Stimulated activated naive B cell treated with anti-CD40 and anti-IgM and Interleukin-4, amounts not matched to agents 10 μg/mL and 1 μg/mL and 100 μg/mL, for 72 hours (primary cell): ENCODE results near the gene SLC27A1.
"Not testable (repeated sequence)": the region's sequence is repeated elsewhere in the genome, so short reads cannot be mapped to it uniquely, and the experiment has no call there.

Source experiments
- ATAC-seq, 2 donors: fragments of 150-1000 bp; cut with Tn5 transposase; replicated peaks; 2 replicates each; pipeline ENCODE4 v1.10.0; 2021; ENCODE audit warnings: moderate library complexity in 1 of 2
- DNase-seq: peaks from one replicate; pipeline ENCODE4 v3.0.0; 2021
- H3K27ac Mint-ChIP-seq: one replicate; pipeline ENCODE4 v1.8.0; 2022; ENCODE audit warnings: mild to moderate bottlenecking, mixed read lengths
- H3K27me3 Mint-ChIP-seq, 2 donors: one replicate each; pipeline ENCODE4 v1.8.0; 2022; ENCODE audit warnings: mixed read lengths in 2 of 2
- H3K36me3 Mint-ChIP-seq, 2 donors: one replicate each; pipeline ENCODE4 v1.8.0; 2022; ENCODE audit warnings: mixed read lengths in 2 of 2, mild to moderate bottlenecking in 1 of 2
- H3K4me1 Mint-ChIP-seq, 2 donors: one replicate each; pipeline ENCODE4 v1.8.0; 2022; ENCODE audit warnings: mixed read lengths in 2 of 2, mild to moderate bottlenecking in 1 of 2
- H3K4me3 Mint-ChIP-seq, 2 donors: one replicate each; pipeline ENCODE4 v1.8.0; 2022; ENCODE audit warnings: mild to moderate bottlenecking in 2 of 2, mixed read lengths in 2 of 2, moderate library complexity in 1 of 2
- H3K9me3 Mint-ChIP-seq, 2 donors: one replicate each; pipeline ENCODE4 v1.8.0; 2022; ENCODE audit warnings: mixed read lengths in 2 of 2, mild to moderate bottlenecking in 1 of 2

SLC27A1 gene

DNA sequence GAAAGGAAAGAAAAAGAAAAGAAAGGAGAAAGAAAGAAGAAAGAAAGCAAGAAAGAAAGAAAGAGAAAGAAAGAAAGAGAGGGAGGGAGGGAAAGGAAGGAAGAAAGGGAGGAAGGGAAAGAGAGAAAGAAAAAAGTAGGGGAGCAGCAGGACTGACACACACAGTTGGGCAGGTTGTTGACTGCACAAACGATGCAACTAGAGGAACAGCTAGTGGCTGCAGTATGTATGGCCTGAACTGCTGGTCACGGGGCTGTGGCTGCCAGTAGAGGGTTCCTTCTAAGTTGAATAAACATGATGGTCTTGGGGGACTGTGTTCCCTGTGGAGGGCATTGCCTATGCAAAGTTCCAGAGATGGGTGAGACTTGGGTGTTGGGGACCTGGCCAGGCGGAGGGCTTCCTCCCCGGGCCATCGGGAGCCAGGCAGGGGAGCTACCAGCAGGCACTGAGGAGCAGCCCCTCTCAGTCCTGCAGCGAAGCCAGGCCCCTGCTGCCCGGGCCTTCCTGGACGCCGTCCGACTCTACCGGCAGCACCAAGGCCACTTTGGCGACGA is 68.4 kb downstream of the SLC27A1 start:
- peaks cover 37 to 53% of the 10 kb centered on the region in 2 donors for H3K4me1 Mint-ChIP-seq
- peaks cover 58 to 64% of the 10 kb centered on the region in 2 donors for H3K36me3 Mint-ChIP-seq
- H3K4me3 Mint-ChIP-seq, result peak overlapping the region; percentile 73 to 89
- no peaks in the 10 kb centered on the region for H3K27me3 Mint-ChIP-seq
- DNase-seq (no peak), ATAC-seq (peak; percentile 60 to 64)
- peak overlapping the region; percentile 70 for H3K27ac Mint-ChIP-seq
- H3K9me3 Mint-ChIP-seq, result no peaks in the 10 kb centered on the region

DNA sequence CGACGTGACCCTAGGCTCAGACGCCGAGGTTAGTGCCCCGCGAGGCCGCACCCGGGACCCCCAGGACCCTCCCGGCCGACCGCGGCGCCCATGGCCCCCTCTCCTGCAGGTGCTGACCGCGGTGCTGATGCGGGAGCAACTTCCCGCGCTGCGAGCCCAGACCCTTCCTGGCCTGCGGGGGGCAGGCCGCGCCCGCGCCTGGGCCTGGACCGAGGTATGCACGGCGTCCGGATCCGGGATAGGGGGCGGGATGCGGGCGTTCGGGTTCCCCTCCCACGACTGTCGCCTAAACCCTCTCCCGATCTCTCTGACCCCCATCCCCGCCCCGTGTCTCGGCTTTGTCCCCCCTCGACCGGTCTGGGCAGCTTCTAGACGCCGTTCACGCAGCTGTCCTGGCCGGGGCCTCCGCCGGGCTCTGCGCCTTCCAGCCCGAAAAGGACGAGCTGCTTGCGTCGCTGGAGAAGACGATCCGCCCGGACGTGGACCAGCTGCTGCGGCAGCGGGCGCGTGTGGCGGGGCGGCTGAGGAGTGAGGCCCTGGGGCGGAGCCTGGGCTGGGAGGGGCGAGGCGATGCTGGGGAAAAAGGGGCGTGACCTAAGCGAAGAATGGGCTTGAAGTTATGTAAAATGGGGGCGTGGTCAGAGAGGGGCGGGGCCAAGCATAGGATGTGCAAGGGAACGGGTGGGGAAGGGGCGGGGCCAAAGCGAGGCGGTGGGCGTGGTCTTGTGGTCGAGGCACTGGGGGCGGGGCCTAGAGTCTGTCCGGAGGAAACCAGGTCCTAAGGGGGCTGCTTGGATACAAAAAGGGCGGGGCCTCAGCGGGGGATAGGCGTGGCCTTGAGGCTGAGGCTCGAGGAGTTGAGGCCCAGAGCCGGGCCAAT is 69.2 kb downstream of the SLC27A1 start:
- Mint-ChIP-seq H3K4me1 (peaks cover 43 to 60% of the 10 kb centered on the region in 2 donors), H3K27me3 (no peaks in the 10 kb centered on the region), H3K9me3 (no peaks in the 10 kb centered on the region), H3K36me3 (peaks cover 65% of the 10 kb centered on the region in 2 donors), H3K27ac (peak overlapping the region; percentile 95), H3K4me3 (peak overlapping the region; percentile 88 to 89)
- ATAC-seq (peak; percentile 85 to 88), DNase-seq (peak; percentile 95)

DNA sequence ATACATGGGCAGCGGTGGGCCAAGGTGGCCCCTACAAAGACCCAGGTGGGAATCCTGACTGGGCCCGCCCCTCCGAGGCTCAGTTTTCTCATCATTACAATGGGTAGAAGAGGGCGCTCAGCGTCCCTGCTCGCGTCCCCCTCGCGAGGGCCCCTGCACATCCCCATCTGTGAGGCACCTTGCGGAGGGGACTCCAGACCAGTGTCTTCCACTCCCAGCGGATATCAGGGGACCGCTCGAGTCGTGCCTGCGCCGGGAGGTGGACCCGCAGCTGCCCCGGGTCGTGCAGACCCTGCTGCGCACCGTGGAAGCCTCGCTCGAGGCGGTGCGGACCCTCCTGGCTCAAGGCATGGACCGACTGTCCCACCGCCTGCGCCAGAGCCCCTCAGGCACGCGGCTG is 69.8 kb downstream of the SLC27A1 start:
- peaks cover 45 to 64% of the 10 kb centered on the region in 2 donors for H3K4me1 Mint-ChIP-seq
- no peak overlapping the region for H3K27ac Mint-ChIP-seq
- H3K9me3 Mint-ChIP-seq, result no peaks in the 10 kb centered on the region
- DNase-seq, result no peak
- H3K36me3 Mint-ChIP-seq, result peaks cover 67 to 72% of the 10 kb centered on the region in 2 donors
- no peak for ATAC-seq
- H3K4me3 Mint-ChIP-seq, result no peak overlapping the region
- H3K27me3 Mint-ChIP-seq, result no peaks in the 10 kb centered on the region

DNA sequence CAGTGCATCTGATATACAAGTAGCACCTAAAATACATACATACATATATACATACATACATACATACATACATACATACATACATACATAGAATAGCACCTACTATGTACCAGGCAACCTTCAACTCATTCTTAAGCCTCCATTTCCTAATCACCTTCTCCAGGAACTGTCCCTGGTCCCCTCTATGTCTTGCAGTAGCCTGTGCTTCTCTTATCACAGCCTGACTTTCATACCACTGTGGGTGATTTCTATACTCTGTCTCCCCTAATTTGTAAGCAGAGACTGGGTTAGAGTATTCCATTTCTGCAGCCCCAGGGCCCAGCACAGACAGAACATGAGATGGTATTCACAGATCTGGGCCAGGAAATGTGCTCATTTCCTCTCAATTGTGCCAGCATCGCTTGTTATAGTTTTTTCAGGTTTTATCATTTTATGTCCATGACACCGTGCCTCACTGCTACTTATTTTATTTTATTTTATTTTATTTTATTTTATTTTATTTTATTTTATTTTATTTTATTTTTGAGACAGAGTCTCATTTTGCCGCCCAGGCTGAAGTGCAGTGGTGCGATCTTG is 70.9 kb downstream of the SLC27A1 start:
- Mint-ChIP-seq H3K9me3 (no peaks in the 10 kb centered on the region), H3K27me3 (no peaks in the 10 kb centered on the region), H3K27ac (peak overlapping the region; percentile 51), H3K4me3 (no peak overlapping the region), H3K4me1 (peaks cover 48 to 70% of the 10 kb centered on the region in 2 donors), H3K36me3 (peaks cover 68 to 77% of the 10 kb centered on the region in 2 donors)
- no peak for ATAC-seq
- no peak for DNase-seq

DNA sequence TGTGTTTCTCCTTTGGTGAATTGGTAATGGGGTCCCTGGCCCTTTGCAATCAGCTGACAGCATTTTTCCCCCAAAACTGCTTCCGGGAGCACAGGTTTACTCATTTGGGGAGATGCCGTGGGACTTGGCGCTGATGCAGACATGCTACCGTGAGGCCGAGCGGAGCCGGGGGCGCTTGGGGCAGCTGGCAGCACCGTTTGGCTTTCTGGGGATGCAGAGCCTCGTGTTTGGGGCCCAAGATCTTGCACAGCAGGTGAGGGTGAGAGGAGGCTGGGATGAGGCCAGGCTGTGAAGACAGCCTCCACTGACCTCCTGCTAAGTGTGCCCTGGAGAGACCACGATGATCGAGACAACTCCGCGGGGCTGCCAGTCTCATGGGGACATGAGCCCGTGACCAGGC is 71.7 kb downstream of the SLC27A1 start:
- DNase-seq, result no peak
- no peaks in the 10 kb centered on the region for H3K9me3 Mint-ChIP-seq
- H3K4me1 Mint-ChIP-seq, result peaks cover 52 to 71% of the 10 kb centered on the region in 2 donors
- peak overlapping the region; percentile 48 for H3K27ac Mint-ChIP-seq
- ATAC-seq, result no peak
- peaks cover 74 to 77% of the 10 kb centered on the region in 2 donors for H3K36me3 Mint-ChIP-seq
- H3K27me3 Mint-ChIP-seq, result no peaks in the 10 kb centered on the region
- H3K4me3 Mint-ChIP-seq, result peak overlapping the region in 1 of 2 donors; percentile 2

DNA sequence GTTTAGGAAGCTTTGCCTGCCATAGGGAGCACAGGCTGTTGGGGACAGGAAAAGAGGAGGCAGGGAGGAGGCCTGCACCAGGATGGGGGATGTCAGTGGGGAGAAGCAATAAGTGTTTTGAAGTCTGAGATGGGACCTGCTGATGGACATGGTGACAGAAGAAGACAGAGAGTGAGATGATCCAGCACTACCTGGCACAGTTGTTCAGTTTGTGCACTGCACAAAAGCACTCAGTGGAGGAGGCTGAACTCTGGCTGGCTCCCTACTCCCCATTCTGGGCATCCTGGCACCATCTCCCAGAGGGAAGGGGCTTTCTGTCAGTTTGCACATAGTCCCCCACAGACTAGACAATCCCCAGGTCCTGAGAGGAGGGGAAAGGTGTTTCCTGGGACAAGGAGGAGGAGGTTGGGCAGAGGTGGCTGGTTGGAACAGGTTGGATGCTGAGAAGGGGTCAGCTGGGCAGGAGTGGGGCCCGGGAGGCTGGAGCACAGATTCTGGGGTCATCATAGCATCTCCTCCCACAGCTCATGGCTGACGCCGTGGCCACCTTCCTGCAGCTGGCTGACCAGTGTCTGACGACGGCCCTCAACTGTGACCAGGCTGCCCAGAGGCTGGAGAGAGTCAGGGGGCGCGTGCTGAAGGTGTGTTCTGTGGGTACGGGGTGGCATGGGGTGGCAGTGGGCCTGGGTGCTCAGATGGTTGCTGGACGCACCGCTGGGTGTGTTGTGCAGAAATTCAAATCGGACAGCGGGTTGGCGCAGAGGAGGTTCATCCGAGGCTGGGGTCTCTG is 72.7 kb downstream of the SLC27A1 start:
- peak overlapping the region; percentile 15 to 44 for H3K4me3 Mint-ChIP-seq
- peak overlapping the region; percentile 48 for H3K27ac Mint-ChIP-seq
- H3K36me3 Mint-ChIP-seq, result peaks cover 66 to 72% of the 10 kb centered on the region in 2 donors
- ATAC-seq (no peak), DNase-seq (no peak)
- no peaks in the 10 kb centered on the region for H3K27me3 Mint-ChIP-seq
- no peaks in the 10 kb centered on the region for H3K9me3 Mint-ChIP-seq
- H3K4me1 Mint-ChIP-seq, result peaks cover 47 to 65% of the 10 kb centered on the region in 2 donors

DNA sequence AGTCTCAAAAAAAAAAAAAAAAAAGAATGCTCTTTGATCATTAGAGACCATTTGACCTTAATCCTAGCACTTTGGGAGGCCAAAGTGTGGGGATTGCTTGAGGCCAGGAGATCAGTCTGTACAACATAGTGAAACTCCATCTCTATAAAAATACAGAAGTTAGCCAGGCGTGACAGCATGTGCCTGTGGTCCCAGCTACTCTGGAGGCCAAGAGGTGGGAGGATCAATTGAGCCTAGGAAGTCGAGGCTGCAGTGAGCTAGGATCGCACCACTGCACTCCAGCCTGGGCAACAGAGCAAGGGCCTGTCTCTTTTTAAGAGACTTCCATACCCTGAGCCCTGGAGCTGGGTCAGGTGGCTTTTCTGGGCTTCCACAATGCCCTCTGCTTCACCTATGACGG is 73.7 kb downstream of the SLC27A1 start:
- peak overlapping the region; percentile 48 for H3K27ac Mint-ChIP-seq
- H3K9me3 Mint-ChIP-seq, result no peaks in the 10 kb centered on the region
- no peak overlapping the region for H3K4me3 Mint-ChIP-seq
- DNase-seq (no peak), ATAC-seq (no peak)
- H3K4me1 Mint-ChIP-seq, result peaks cover 46 to 65% of the 10 kb centered on the region in 2 donors
- peaks cover 68 to 74% of the 10 kb centered on the region in 2 donors for H3K36me3 Mint-ChIP-seq
- no peaks in the 10 kb centered on the region for H3K27me3 Mint-ChIP-seq

DNA sequence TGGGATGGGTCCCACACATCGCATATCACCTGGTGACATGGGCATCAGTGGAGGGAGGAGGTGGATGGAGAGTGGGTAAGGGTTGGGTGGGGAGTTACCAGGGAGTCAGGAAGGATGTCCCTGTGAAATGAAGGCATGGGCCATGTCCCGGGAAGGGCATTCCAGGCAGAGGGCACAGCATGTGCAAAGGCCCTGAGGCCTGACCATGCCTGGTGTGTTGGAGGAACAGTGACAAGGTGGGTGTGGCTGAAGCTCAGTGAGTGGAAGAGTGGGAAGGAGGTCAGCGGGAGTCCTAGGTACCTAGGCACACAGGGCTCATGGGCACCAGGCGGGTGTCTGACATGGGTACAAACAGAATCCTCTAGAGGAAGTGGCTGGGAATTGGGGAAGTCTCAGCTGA is 74.1 kb downstream of the SLC27A1 start:
- H3K27me3 Mint-ChIP-seq, result no peaks in the 10 kb centered on the region
- H3K4me1 Mint-ChIP-seq, result peaks cover 50 to 65% of the 10 kb centered on the region in 2 donors
- peaks cover 72 to 78% of the 10 kb centered on the region in 2 donors for H3K36me3 Mint-ChIP-seq
- no peaks in the 10 kb centered on the region for H3K9me3 Mint-ChIP-seq
- peak overlapping the region; percentile 48 for H3K27ac Mint-ChIP-seq
- DNase-seq (no peak), ATAC-seq (no peak)
- no peak overlapping the region for H3K4me3 Mint-ChIP-seq

DNA sequence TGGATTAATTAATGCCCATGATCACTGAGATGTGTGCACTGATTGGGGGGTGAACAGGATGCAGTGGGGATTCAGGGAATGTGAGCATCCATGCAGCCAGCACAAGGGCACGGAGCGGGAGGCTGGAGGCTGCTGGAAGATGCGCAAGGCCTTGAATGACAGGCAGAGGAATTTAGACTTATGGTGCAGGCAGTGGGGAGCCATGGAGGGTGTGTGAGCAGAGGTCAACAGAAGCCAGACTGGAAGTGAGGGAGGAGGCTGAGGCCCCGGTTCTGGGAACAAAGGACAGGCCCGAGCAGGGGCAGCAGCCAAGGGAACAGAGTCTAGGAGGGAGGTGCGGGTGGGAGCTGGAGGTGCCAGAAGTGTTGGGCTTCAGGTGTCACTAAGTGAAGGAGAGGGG is 77.8 kb downstream of the SLC27A1 start:
- Mint-ChIP-seq H3K4me3 (no peak overlapping the region), H3K27me3 (no peaks in the 10 kb centered on the region), H3K27ac (peak overlapping the region; percentile 73), H3K4me1 (peaks cover 33 to 49% of the 10 kb centered on the region in 2 donors), H3K36me3 (peaks cover 60 to 67% of the 10 kb centered on the region in 2 donors), H3K9me3 (no peaks in the 10 kb centered on the region)
- ATAC-seq (no peak), DNase-seq (no peak)

DNA sequence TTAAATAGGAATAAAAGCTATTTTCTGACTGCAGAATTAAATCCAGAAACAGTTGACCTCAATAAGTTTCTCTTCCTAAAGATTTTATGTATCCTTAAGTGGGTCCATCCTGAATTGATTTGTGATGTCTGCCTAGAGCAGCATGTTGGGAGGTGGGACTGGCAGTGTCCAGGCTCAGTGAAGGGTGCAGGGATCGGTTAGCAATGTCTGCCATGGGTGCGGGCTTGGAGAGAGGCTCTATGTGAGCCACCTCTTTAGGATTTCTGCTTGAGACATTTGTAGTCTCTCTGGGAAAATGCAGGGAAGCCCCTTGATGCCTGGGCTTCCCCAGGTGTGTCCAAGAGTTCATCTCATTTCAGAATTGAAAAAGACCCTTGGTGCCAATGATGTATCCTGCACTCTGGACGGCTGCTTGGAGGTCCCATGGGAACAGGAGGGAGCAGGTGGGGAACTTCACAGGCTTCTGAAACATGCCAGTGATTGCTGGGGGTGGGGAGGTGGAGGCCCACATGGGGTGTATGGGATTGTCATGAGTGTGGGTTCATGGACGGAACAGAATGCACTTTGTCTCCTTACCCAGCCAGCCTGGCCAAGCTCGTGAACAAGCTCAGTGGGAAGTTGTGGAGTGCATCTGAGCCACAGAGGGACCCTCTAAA is 78.9 kb downstream of the SLC27A1 start:
- no peak for DNase-seq
- no peaks in the 10 kb centered on the region for H3K9me3 Mint-ChIP-seq
- peaks cover 30 to 46% of the 10 kb centered on the region in 2 donors for H3K4me1 Mint-ChIP-seq
- H3K27me3 Mint-ChIP-seq, result no peaks in the 10 kb centered on the region
- H3K4me3 Mint-ChIP-seq, result no peak overlapping the region
- no peak overlapping the region for H3K27ac Mint-ChIP-seq
- no peak for ATAC-seq
- H3K36me3 Mint-ChIP-seq, result peaks cover 57 to 63% of the 10 kb centered on the region in 2 donors

DNA sequence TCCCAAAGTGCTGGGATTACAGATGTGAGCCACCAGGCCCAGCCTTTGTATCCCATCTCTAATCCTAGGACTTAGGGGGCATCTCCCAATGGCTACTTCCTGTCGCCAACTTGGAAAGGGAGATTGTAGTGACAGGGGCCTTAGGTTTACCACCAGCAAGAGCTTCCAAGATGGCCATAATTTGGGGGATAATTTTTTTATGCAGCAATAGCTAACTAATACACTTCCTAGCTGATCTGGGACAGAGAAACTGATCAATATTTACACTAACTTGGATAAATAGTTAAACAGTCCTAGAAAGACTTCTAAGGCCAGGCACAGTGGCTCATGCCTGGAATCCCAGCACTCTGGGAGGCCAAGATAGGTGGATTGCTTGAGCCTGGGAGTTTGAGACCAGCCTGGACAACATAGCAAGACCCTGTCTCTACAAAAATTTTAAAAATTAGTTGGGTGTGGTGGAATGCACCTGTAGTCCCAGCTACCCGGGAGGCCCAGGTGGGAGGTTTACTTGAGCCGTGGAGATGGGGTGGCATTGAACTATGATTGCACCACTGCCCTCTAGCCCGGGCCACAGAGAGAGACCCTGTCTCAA is 79.8 kb downstream of the SLC27A1 start:
- no peak for ATAC-seq
- Mint-ChIP-seq H3K36me3 (peaks cover 50 to 54% of the 10 kb centered on the region in 2 donors), H3K27ac (peak overlapping the region; percentile 66), H3K9me3 (no peaks in the 10 kb centered on the region), H3K4me1 (peaks cover 28 to 43% of the 10 kb centered on the region in 2 donors), H3K4me3 (no peak overlapping the region), H3K27me3 (no peaks in the 10 kb centered on the region)
- no peak for DNase-seq

DNA sequence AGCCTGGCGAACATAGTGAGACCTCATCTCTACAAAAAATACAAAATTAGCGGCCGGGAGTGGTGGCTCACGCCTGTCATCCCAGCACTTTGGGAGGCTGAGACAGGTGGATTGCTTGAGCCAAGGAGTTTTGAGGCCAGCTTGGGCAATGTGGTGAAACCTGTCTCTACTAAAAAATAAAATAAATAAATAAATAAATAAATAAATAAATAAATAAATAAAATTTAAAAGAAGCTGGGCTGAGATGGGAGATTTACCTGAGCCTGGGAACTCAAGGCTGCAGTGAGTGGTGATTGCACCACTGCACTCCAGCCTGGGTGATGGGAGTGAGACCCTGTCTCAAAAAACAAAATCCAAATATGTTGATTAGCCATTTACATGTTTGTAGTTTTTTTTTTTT is 82.4 kb downstream of the SLC27A1 start:
- H3K4me3 Mint-ChIP-seq, DNase-seq, H3K27ac Mint-ChIP-seq, ATAC-seq, H3K27me3 Mint-ChIP-seq, H3K9me3 Mint-ChIP-seq: not testable (repeated sequence)
- Mint-ChIP-seq H3K4me1 (peaks cover 20 to 42% of the 10 kb centered on the region in 2 donors), H3K36me3 (peaks cover 39 to 41% of the 10 kb centered on the region in 2 donors)

DNA sequence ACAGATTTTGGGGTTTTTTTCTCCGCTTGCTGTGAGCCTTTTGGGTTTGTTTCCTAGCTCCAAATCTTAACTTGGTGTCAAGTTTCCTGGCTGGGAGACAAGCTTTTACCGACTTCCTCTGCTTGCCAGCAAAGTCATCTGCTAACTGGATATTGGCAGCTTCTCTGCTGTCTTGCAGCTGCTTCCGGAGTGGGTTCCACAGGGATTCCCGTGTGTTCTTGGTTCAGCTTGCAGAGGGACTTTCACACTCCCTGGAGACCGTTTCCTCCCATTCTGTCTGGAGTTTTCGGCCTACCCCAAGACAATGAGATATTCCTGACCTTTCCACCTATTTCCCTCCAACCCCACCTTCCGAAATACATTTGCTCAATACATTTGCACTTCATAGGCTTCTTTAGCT is 82.9 kb downstream of the SLC27A1 start:
- Mint-ChIP-seq H3K27me3 (no peaks in the 10 kb centered on the region), H3K4me3 (no peak overlapping the region), H3K4me1 (peaks cover 16 to 37% of the 10 kb centered on the region in 2 donors), H3K36me3 (peaks cover 35 to 36% of the 10 kb centered on the region in 2 donors), H3K9me3 (no peaks in the 10 kb centered on the region), H3K27ac (peak overlapping the region; percentile 43)
- no peak for DNase-seq
- no peak for ATAC-seq
